SK-N-SH treated with all-trans-retinoic acid at 6 μM for 48 hours (cell line): ENCODE measurements around the gene OXLD1.

ENCODE experiments used
- ATAC-seq: fragments of 200-7000 bp; cut with Tn5 transposase; 3 replicates; pipeline ENCODE4 v1.9.1; 2020; ENCODE audit warnings: mild to moderate bottlenecking, moderate library complexity
- ARNTL ChIP-seq: fragments of 450-650 bp; formaldehyde crosslinking; IDR thresholded peaks from 2 replicates; pipeline ENCODE4 v1.5.0; 2020; ENCODE audit warnings: low read depth, mild to moderate bottlenecking, moderate library complexity, borderline replicate concordance
- BACH2 ChIP-seq: fragments of 250-450 bp; sonication (Bioruptor Pico); IDR thresholded peaks from 2 replicates; pipeline ENCODE4 v1.9.0; 2021; ENCODE audit warnings: mild to moderate bottlenecking, borderline replicate concordance
- CREB5 ChIP-seq: fragments of 250-450 bp; sonication (Bioruptor Pico); IDR thresholded peaks from 2 replicates; pipeline ENCODE4 v1.5.1; 2020; ENCODE audit warnings: low read depth, mild to moderate bottlenecking, moderate library complexity
- CSDC2 ChIP-seq: fragments of 250-450 bp; sonication (Bioruptor Pico); IDR thresholded peaks from 2 replicates; pipeline ENCODE4 v1.5.0; 2020; ENCODE audit warnings: mild to moderate bottlenecking, moderate library complexity
- CSRNP3 ChIP-seq: fragments of 250-450 bp; sonication (Bioruptor Pico); IDR thresholded peaks from 2 replicates; pipeline ENCODE4 v1.5.1; 2021; ENCODE audit warnings: mild to moderate bottlenecking, moderate library complexity
- ESRRG ChIP-seq: fragments of 250-450 bp; sonication (Bioruptor Pico); IDR thresholded peaks from 2 replicates; pipeline ENCODE4 v1.6.1; 2021; ENCODE audit warnings: mild to moderate bottlenecking
- GLIS3 ChIP-seq: fragments of 250-450 bp; sonication (Bioruptor Pico); IDR thresholded peaks from 2 replicates; pipeline ENCODE4 v1.5.0; 2020; ENCODE audit warnings: mild to moderate bottlenecking, moderate library complexity
- ISL1 ChIP-seq: fragments of 250-450 bp; sonication (Bioruptor Pico); IDR thresholded peaks from 2 replicates; pipeline ENCODE4 v2.1.2; 2022; ENCODE audit warnings: mild to moderate bottlenecking, moderate library complexity
- OSR1 ChIP-seq: fragments of 250-450 bp; sonication (Bioruptor Pico); IDR thresholded peaks from 2 replicates; pipeline ENCODE4 v1.8.0; 2022; ENCODE audit warnings: moderate library complexity, mild to moderate bottlenecking, inconsistent platforms
- PATZ1 ChIP-seq: fragments of 250-450 bp; sonication (Bioruptor Pico); IDR thresholded peaks from 2 replicates; pipeline ENCODE4 v1.8.0; 2020; ENCODE audit warnings: mild to moderate bottlenecking, moderate library complexity, borderline replicate concordance
- POU6F1 ChIP-seq: fragments of 250-450 bp; sonication (Bioruptor Pico); IDR thresholded peaks from 2 replicates; pipeline ENCODE4 v1.8.0; 2021; ENCODE audit warnings: low read depth, mild to moderate bottlenecking, moderate library complexity, borderline replicate concordance
- PPARA ChIP-seq: fragments of 250-450 bp; sonication (Bioruptor Pico); IDR thresholded peaks from 2 replicates; pipeline ENCODE4 v1.5.0; 2020; ENCODE audit warnings: mild to moderate bottlenecking, borderline replicate concordance
- RARB ChIP-seq: fragments of 250-450 bp; sonication (Bioruptor Pico); IDR thresholded peaks from 2 replicates; pipeline ENCODE4 v1.8.0; 2021; ENCODE audit warnings: mild to moderate bottlenecking, moderate library complexity
- SNAI2 ChIP-seq: fragments of 250-450 bp; sonication (Bioruptor Pico); IDR thresholded peaks from 2 replicates; pipeline ENCODE4 v1.5.0; 2020; ENCODE audit warnings: mild to moderate bottlenecking, moderate library complexity
- TCF4 ChIP-seq: fragments of 250-450 bp; sonication (Bioruptor Pico); IDR thresholded peaks from 2 replicates; pipeline ENCODE4 v1.8.0; 2021; ENCODE audit warnings: mild to moderate bottlenecking, moderate library complexity, borderline replicate concordance
- TOX ChIP-seq: fragments of 250-450 bp; sonication (Bioruptor Pico); IDR thresholded peaks from 2 replicates; pipeline ENCODE4 v1.8.0; 2021; ENCODE audit warnings: mild to moderate bottlenecking, moderate library complexity, borderline replicate concordance
- TSHZ2 ChIP-seq: fragments of 250-450 bp; sonication (Bioruptor Pico); IDR thresholded peaks from 2 replicates; pipeline ENCODE4 v1.5.0; 2020; ENCODE audit warnings: mild to moderate bottlenecking, moderate library complexity
- ZC3H10 ChIP-seq: fragments of 250-450 bp; sonication (Bioruptor Pico); IDR thresholded peaks from 2 replicates; pipeline ENCODE4 v1.5.1; 2021; ENCODE audit warnings: mild to moderate bottlenecking, moderate library complexity
- ZFP3 ChIP-seq: fragments of 250-450 bp; sonication (Bioruptor Pico); IDR thresholded peaks from 2 replicates; pipeline ENCODE4 v1.5.0; 2020; ENCODE audit warnings: mild to moderate bottlenecking, moderate library complexity
- ZFP30 ChIP-seq: fragments of 450-650 bp; formaldehyde crosslinking; IDR thresholded peaks from 2 replicates; pipeline ENCODE4 v1.5.0; 2022; ENCODE audit warnings: mild to moderate bottlenecking, moderate library complexity
- ZNF565 ChIP-seq: fragments of 450-650 bp; formaldehyde crosslinking; conservative IDR thresholded peaks from 2 replicates; pipeline ENCODE4 v1.5.0; 2020; ENCODE audit warnings: low read depth, mild to moderate bottlenecking, moderate library complexity
- ZNF70 ChIP-seq: fragments of 450-650 bp; formaldehyde crosslinking; IDR thresholded peaks from 2 replicates; pipeline ENCODE4 v1.5.0; 2020; ENCODE audit warnings: mild to moderate bottlenecking, moderate library complexity
- ZNF8 ChIP-seq: fragments of 450-650 bp; formaldehyde crosslinking; IDR thresholded peaks from 2 replicates; pipeline ENCODE4 v1.5.0; 2020; ENCODE audit warnings: mild to moderate bottlenecking, moderate library complexity

OXLD1 gene

GRCh38 chr17:81703747-81704654, 37.6 kb upstream of the OXLD1 start:
- TF ChIP-seq OSR1 (CRISPR knock-in tag) (no peak), CSRNP3 (CRISPR knock-in tag) (no peak), ZC3H10 (CRISPR knock-in tag) (no peak), ARNTL (CRISPR knock-in tag) (no peak)
- TF ChIP-seq, all 23 proteins: peak for 0
- ATAC-seq = no peak

- TF ChIP-seq RARB = no peak
- no peak for TF ChIP-seq TCF4 (CRISPR knock-in tag)
- TF ChIP-seq ZNF70 (CRISPR knock-in tag) = no peak
- TF ChIP-seq SNAI2 (CRISPR knock-in tag) = no peak
- peak; percentile 70; the same call in 1 of the 2 replicates for TF ChIP-seq ZNF565 (CRISPR knock-in tag)
- no peak for TF ChIP-seq ISL1 (CRISPR knock-in tag)
- peak; percentile 19; the same call in 1 of the 2 replicates for TF ChIP-seq ZFP30 (CRISPR knock-in tag)
- TF ChIP-seq CSRNP3 (CRISPR knock-in tag) = no peak
- peak; percentile 62; the same call in 1 of the 2 replicates for TF ChIP-seq POU6F1 (CRISPR knock-in tag)
- TF ChIP-seq ZC3H10 (CRISPR knock-in tag) = no peak
- no peak for TF ChIP-seq CREB5 (CRISPR knock-in tag)
- TF ChIP-seq TOX (CRISPR knock-in tag) = 0 out of 2 replicates have a peak, but pooled peaks have one; percentile 2
- TF ChIP-seq BACH2 (CRISPR knock-in tag) = no peak
- TF ChIP-seq ZFP3 = peak; percentile 51; the same call in 1 of the 2 replicates
- peak; percentile 52; the same call in 1 of the 2 replicates for TF ChIP-seq PATZ1
- TF ChIP-seq TSHZ2 (CRISPR knock-in tag) = no peak
- no peak for TF ChIP-seq ZNF8 (CRISPR knock-in tag)
- 0 out of 2 replicates have a peak, but pooled peaks have one; percentile 47 for TF ChIP-seq ESRRG (CRISPR knock-in tag)
- TF ChIP-seq GLIS3 (CRISPR knock-in tag) = peak; percentile 16; the same call in 1 of the 2 replicates
- TF ChIP-seq ARNTL (CRISPR knock-in tag) = no peak
- no peak for TF ChIP-seq OSR1 (CRISPR knock-in tag)
- TF ChIP-seq PPARA (CRISPR knock-in tag) = no peak
- peak; percentile 10; the same call in 1 of the 2 replicates for TF ChIP-seq CSDC2 (CRISPR knock-in tag)
- peak; percentile 90 for ATAC-seq
Observed at GRCh38 chr17:81702934-81703746, 36.7 kb upstream of the OXLD1 start, which contains the start of gene MRPL12. Gene MRPL12 (plus strand): TSS chr17:81703367. CDS start chr17:81703502, 135 bp downstream.
